ENCODE measurements around the gene ELAVL2. TPM values are rescaled to one million over a fixed set of nuclear protein-coding genes. Genes with fewer than 3 reads are reported as not detected.

The ELAVL2 gene
- total RNA-seq, 1 experiment from 2014 or later = not detected

DNA sequence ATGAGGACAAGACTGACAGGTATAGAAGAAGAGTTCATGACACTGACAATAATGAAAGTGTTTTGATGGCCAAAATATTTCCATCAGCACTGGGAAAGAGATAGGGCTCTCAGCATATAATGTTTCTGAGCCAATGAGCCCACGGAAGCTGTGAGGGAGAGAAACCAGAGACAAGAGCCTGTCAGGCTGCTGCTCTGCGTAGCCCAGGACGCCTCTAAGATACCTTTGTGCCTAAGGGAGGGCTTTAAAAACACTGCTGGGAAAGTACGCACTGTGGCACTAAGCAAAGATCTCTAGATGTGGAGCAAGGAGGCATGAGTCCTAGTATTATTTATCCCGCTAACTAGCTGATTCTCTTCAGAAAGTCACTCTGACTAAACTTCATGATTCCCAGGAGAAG, 11.0 kb upstream of the ELAVL2 start:
- CTCF ChIA-PET = no interaction called here
- Histone ChIP-seq H3K27me3 (ENCODE audit: control insufficient read depth, insufficient read depth, low read length) (no peaks in the 10 kb centered on the region), H3K27ac (ENCODE audit: low read length) (no peak overlapping the region), H3K4me3 (ENCODE audit: low read depth in 2 of 2, low read length in 2 of 2) (no peak overlapping the region), H3K36me3 (ENCODE audit: control insufficient read depth, insufficient read depth, low read length) (no peaks in the 10 kb centered on the region), H3K9me3 (ENCODE audit: control insufficient read depth, insufficient read depth, low read depth, low read length) (no peaks in the 10 kb centered on the region), H3K4me1 (ENCODE audit: control insufficient read depth, insufficient read depth, low read length) (no peaks in the 10 kb centered on the region)
- TF ChIP-seq TCF7L2 (IDR thresholded peaks at IDR 0.05; ENCODE audit: low read depth, low read length) = no peak
- TF ChIP-seq, protein P1, sequence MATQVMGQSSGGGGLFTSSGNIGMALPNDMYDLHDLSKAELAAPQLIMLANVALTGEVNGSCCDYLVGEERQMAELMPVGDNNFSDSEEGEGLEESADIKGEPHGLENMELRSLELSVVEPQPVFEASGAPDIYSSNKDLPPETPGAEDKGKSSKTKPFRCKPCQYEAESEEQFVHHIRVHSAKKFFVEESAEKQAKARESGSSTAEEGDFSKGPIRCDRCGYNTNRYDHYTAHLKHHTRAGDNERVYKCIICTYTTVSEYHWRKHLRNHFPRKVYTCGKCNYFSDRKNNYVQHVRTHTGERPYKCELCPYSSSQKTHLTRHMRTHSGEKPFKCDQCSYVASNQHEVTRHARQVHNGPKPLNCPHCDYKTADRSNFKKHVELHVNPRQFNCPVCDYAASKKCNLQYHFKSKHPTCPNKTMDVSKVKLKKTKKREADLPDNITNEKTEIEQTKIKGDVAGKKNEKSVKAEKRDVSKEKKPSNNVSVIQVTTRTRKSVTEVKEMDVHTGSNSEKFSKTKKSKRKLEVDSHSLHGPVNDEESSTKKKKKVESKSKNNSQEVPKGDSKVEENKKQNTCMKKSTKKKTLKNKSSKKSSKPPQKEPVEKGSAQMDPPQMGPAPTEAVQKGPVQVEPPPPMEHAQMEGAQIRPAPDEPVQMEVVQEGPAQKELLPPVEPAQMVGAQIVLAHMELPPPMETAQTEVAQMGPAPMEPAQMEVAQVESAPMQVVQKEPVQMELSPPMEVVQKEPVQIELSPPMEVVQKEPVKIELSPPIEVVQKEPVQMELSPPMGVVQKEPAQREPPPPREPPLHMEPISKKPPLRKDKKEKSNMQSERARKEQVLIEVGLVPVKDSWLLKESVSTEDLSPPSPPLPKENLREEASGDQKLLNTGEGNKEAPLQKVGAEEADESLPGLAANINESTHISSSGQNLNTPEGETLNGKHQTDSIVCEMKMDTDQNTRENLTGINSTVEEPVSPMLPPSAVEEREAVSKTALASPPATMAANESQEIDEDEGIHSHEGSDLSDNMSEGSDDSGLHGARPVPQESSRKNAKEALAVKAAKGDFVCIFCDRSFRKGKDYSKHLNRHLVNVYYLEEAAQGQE (IDR thresholded peaks at IDR 0.05; ENCODE audit: insufficient read depth in 1 of 2, low read depth in 2 of 2, low read length in 1 of 2) = no peak
- no peak for TF ChIP-seq POLR2AphosphoS5 (IDR thresholded peaks at IDR 0.05; ENCODE audit: low read depth, low read length)
- TF ChIP-seq SIN3A (IDR thresholded peaks at IDR 0.05; ENCODE audit: borderline replicate concordance, insufficient read depth, low read depth, low read length) = no peak
- TF ChIP-seq, protein P2, sequence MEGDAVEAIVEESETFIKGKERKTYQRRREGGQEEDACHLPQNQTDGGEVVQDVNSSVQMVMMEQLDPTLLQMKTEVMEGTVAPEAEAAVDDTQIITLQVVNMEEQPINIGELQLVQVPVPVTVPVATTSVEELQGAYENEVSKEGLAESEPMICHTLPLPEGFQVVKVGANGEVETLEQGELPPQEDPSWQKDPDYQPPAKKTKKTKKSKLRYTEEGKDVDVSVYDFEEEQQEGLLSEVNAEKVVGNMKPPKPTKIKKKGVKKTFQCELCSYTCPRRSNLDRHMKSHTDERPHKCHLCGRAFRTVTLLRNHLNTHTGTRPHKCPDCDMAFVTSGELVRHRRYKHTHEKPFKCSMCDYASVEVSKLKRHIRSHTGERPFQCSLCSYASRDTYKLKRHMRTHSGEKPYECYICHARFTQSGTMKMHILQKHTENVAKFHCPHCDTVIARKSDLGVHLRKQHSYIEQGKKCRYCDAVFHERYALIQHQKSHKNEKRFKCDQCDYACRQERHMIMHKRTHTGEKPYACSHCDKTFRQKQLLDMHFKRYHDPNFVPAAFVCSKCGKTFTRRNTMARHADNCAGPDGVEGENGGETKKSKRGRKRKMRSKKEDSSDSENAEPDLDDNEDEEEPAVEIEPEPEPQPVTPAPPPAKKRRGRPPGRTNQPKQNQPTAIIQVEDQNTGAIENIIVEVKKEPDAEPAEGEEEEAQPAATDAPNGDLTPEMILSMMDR (IDR thresholded peaks at IDR 0.05) = no peak
- intact Hi-C loops (cut with micrococcal nuclease; ENCODE audit: unreplicated experiment) (no loop called here), in situ Hi-C loops (cut with HindIII; ENCODE audit: low pct_unique_long_range_greater_than_20kb, low sequenced_read_pairs) (no loop called here)
- POLR2A ChIA-PET = no interaction called here
- no TSS peak for BruUV-seq (replicated peaks)
- no peak for ATAC-seq
- DNase-seq (ENCODE audit: low read depth, low spot score) = no peak

DNA sequence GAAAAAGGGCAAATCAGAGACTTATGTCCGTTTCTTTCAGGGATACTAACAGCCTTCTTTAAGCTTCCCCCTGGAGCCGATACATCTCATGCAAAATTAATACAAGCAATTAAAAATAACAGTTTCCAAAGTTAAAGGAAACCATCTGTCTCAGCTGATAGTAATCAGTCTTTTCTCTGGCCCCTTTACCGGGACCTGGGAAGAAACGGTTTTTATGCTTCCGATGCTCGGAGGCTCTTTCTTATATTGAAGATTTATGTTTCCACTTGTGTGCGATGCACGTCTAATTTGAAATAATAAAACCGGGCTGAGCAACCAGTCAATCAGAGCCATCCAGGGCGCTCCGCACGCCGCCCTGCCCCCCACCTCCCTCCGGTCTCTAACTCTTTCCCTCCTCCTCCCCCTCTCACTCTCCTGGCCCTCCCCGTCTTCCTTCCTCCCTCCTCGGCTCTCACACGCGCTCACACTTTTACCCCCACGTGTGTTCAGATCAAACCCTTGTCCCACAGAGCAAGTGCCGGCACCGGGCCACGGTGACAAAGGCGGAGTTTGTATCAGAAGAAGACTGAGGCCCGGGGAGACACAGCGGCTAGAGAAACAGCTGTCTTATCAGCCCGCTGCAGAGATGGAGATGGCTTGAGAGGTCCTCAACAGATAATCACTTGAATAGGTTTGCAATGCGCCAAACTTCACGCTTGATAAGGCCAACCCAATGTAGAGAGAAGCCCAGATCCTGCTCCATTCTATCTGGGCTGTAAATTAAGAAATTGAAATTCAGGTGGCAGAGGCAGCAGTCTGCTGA, 5.1 kb upstream of the ELAVL2 start:
- H3K36me3 ChIP-seq (ENCODE audit: control insufficient read depth, insufficient read depth, low read length) = no peaks in the 10 kb centered on the region
- TF ChIP-seq TCF7L2 (IDR thresholded peaks at IDR 0.05; ENCODE audit: low read depth, low read length) (no peak), SIN3A (IDR thresholded peaks at IDR 0.05; ENCODE audit: borderline replicate concordance, insufficient read depth, low read depth, low read length) (no peak), POLR2AphosphoS5 (IDR thresholded peaks at IDR 0.05; ENCODE audit: low read depth, low read length) (no peak)
- TF ChIP-seq, protein P2 (IDR thresholded peaks at IDR 0.05) = no peak
- TF ChIP-seq, protein P1 (IDR thresholded peaks at IDR 0.05; ENCODE audit: insufficient read depth in 1 of 2, low read depth in 2 of 2, low read length in 1 of 2) = no peak
- no peaks in the 10 kb centered on the region for H3K27me3 ChIP-seq (ENCODE audit: control insufficient read depth, insufficient read depth, low read length)
- ATAC-seq = no peak
- no peaks in the 10 kb centered on the region for H3K9me3 ChIP-seq (ENCODE audit: control insufficient read depth, insufficient read depth, low read depth, low read length)
- ChIA-PET CTCF (no interaction called here), POLR2A (no interaction called here)
- intact Hi-C loops (cut with micrococcal nuclease; ENCODE audit: unreplicated experiment) (no loop called here), in situ Hi-C loops (cut with HindIII; ENCODE audit: low pct_unique_long_range_greater_than_20kb, low sequenced_read_pairs) (no loop called here)
- no peaks in the 10 kb centered on the region for H3K4me1 ChIP-seq (ENCODE audit: control insufficient read depth, insufficient read depth, low read length)
- DNase-seq (ENCODE audit: low read depth, low spot score) = no peak
- no peak overlapping the region for H3K27ac ChIP-seq (ENCODE audit: low read length)
- no peak overlapping the region for H3K4me3 ChIP-seq (ENCODE audit: low read depth in 2 of 2, low read length in 2 of 2)
- BruUV-seq (replicated peaks) = no TSS peak

All from Panc1 (cell line).